ENCODE data around the gene SBSN.

- TF ChIP-seq EZH2 (IDR thresholded peaks at IDR 0.05; ENCODE audit: insufficient read depth, poor library complexity, severe bottlenecking), result no peak
- TF ChIP-seq EZH2phosphoT487 (IDR thresholded peaks at IDR 0.05; ENCODE audit: insufficient read depth, low read depth), result no peak
These were observed 6.9 kb downstream of the SBSN start for GRCh38 chr19:35521124-35521743.

Data from GM23248 (cell line).